GM12801 (cell line): ENCODE measurements around the gene SURF1.

ENCODE experiments used
- TF ChIP-seq, protein P1 (sequence below): IDR thresholded peaks from one replicate; pipeline ENCODE4 v1.5.1; 2011; ENCODE audit warnings: control low read depth; ENCODE audit not compliant: insufficient read length; ENCODE audit errors: extremely low read depth

The SURF1 gene

DNA sequence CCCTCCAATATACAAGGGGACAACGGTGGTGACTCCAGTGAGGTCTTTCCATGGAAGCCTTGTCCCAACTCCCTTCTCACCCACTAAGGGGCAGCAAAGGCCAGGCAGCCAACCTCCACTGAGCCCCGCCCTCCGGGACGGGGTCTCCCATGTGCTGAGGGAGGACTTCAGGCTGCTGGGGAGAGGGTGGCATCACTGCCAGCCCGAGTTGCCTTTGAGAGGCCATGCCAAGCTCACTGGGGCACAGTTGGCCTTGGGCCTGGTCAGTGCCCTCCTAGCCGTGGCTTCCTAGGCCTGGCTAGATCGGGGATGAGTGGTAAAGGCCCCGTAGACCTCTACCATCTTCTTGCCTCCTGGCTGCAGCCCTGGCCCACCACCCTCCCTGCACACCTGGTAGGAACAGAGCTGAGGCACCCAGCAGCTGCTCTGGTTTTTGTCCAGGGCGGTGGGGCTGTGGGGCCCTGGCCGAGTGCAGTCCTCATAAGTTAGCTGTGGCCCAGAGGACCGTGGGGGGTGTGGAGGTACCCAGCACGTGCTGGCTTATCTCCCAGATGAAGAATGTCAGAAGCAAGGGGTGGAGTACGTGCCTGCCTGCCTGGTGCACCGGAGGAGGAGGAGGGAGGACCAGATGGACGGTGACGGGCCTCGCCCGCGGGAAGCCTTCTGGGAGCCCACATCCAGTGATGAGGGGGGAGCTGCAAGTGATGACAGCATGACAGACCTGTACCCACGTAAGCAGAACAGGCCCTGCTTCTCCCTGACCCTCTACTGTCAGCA, 3.3 kb upstream of the SURF1 start:
- TF ChIP-seq, protein P1, sequence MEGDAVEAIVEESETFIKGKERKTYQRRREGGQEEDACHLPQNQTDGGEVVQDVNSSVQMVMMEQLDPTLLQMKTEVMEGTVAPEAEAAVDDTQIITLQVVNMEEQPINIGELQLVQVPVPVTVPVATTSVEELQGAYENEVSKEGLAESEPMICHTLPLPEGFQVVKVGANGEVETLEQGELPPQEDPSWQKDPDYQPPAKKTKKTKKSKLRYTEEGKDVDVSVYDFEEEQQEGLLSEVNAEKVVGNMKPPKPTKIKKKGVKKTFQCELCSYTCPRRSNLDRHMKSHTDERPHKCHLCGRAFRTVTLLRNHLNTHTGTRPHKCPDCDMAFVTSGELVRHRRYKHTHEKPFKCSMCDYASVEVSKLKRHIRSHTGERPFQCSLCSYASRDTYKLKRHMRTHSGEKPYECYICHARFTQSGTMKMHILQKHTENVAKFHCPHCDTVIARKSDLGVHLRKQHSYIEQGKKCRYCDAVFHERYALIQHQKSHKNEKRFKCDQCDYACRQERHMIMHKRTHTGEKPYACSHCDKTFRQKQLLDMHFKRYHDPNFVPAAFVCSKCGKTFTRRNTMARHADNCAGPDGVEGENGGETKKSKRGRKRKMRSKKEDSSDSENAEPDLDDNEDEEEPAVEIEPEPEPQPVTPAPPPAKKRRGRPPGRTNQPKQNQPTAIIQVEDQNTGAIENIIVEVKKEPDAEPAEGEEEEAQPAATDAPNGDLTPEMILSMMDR: no peak

DNA sequence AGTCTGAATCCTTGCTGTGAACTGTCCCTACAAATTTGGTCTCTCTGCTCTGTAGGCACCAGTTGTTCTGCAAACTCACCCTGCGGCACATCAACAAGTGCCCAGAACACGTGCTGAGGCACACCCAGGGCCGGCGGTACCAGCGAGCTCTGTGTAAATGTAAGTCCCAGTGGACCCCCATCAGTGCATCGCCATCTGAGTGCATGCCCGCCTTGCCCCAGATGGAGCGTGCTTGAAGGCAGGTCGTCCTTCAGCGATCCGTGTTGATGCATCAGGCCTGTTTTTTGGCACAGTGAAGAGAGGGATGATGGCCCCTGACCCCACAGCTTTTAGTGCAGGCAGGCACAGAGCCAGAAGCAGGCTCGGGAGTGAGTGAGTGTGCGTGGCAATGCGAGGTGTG, 1.4 kb upstream of the SURF1 start:
- TF ChIP-seq, protein P1: no peak

DNA sequence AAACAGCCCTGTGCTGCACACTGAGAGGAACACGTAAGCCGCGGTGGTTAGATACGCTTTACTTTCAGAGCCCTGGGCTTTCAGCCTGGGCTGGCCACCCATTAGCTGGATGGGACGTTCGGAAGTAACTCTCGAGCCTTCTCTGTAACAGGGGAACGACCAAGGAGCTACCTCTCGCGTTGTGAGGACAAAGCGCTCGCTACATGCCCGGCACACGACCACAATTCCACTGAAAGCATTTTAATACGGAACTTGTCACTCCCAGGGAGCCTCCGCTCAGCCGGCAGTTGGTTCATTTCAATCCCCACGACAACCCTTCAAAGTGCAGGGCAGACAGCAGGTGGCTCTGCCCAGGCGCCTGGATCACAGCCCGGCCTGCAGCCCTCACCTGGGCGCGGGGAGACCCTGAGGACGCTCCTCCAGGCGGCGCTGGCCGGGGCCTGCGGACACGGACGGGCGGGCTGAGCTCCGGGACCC, 368 bp downstream of the SURF1 start:
- TF ChIP-seq, protein P1: no peak

DNA sequence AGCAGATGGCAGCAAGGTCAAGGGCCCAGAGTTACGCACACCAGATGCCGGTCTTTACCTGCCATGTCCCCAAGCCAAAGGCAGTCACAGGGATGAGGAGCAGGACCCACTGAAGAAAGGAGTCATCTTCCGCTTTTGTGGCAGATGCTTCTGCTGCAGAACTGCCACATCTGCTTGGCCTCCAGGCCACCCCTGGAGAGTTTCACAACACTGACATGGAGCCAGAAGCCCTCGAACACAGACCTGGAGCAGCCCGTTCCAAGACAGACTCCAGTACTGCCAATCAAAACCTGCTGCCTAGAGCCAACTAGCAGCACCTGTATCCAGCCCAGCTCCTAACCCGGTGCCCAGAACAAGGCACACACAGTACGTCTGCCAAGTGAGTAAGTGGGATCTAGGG, 1.5 kb downstream of the SURF1 start:
- TF ChIP-seq, protein P1: no peak

DNA sequence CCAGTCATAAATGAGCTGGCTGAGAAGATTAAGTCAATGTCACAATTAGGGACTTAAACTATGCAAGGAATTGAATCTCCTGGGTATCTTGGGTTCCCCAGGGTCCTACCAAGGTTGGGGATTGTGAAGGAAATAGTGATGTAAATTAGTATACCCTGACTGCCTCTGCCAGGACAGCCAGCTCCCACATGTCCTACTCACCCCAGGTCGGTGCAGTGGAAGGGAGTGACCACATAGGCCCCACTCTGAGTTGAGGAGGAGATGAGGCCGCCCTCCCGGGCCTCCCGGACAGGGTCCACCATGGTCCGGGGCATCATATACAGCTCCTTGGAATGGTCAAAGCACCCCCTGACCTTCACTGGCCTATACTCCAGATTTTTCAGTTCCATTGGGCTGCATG, 2.7 kb downstream of the SURF1 start:
- TF ChIP-seq, protein P1: no peak

DNA sequence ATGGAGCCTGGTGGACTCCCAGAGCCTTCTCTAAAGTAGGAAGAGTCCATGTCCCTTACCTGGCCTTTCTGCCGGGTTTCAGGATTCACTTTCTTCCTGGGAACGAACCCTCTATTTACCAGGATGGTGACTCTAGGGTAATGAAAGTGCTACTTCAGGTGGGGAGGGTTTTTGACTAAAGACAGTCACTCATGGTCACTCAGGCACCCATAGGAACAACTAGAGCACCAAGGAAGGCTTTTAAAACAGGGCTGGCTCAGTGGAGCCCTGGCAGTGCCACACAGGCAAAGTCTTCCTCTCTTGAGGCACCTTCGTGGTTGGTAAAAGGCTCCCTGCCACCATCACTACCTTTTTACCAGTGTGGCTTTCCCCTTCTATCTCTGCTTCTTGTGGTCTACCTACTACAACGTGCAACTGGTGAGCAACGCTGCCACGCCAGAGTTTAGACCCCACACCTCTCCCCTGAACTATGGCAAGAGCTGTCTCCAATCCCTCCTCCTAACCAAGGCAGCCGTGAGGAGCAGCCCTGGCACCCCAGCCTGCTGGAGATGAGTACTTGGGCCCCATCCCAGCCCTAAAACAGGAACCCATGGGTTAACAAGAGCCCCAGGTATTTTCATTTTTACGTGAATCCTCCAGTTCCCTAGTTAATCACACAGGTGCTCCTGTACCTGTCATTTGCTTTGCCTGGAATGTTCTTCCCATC, 3.5 kb downstream of the SURF1 start:
- TF ChIP-seq, protein P1: no peak

DNA sequence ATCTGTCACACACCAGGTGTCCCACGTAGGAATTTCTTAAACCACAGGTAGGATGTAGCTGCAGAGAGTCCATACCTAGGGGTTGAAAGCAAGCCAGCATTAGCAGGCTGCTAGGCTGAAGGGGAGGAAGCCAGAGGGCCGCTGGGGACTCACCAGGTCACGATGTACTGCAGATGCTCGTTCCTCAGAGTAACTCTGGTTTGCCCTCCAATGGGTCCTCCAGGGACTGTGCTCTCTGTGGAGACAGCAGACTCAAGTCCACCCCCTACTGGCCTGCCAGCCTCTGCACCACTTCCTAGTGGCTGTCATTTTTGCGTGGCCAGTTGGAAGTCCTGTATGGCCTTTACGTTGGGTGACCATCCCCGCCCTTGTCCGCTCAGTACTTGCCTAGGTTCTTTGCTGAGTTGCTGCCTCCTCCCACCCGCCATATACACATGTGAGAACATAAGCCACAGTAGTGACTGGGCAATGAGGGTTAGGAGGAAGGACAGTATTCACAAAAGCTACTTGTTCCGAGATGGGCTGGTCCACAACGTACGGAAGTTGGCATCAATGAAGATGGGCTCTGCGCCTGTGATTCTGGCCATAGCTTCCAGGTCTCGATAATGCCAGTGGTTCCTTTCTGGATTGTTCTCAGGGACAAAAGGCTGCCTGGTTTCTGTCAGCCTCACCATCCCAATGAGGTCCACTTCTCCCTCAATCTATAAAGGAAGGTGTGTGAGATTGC, 4.2 kb downstream of the SURF1 start:
- TF ChIP-seq, protein P1: no peak
